GM06990 (cell line): ENCODE data around the gene FUT8.
A peak's percentile ranks its signal among the peaks of the same experiment; 100 is the strongest.

Source experiments
- DNase-seq: peaks from one replicate; pipeline ENCODE4 v3.0.0-alpha.2; 2011; ENCODE audit not compliant: insufficient read length; ENCODE audit errors: extremely low read depth
- H3K27me3 ChIP-seq: replicated peaks from 2 replicates; pipeline ENCODE4 v1.6.0; 2011; ENCODE audit warnings: low read length; ENCODE audit not compliant: control insufficient read depth, insufficient read depth
- H3K36me3 ChIP-seq: 2 replicates; pipeline ENCODE4 v1.5.1; 2011; ENCODE audit warnings: low read length; ENCODE audit not compliant: control insufficient read depth, insufficient read depth
- H3K4me3 ChIP-seq: replicated peaks from 2 replicates; pipeline ENCODE4 v1.5.1; 2011; ENCODE audit warnings: low read depth, mild to moderate bottlenecking, control low read depth, low read length
- CTCF ChIP-seq: IDR thresholded peaks from 2 replicates; pipeline ENCODE4 v1.5.1; 2011; ENCODE audit warnings: low read length, control low read depth, mild to moderate bottlenecking, inconsistent platforms; ENCODE audit not compliant: insufficient read depth, poor library complexity, severe bottlenecking

Gene FUT8

GRCh38 chr14:65558363-65558762, 145.8 kb downstream of the FUT8 start:
- DNase-seq: no peak
- Histone ChIP-seq H3K36me3 (peaks cover 3% of the 10 kb centered on the region), H3K27me3 (no peaks in the 10 kb centered on the region), H3K4me3 (no peak overlapping the region)
- no peak for TF ChIP-seq CTCF

DNA sequence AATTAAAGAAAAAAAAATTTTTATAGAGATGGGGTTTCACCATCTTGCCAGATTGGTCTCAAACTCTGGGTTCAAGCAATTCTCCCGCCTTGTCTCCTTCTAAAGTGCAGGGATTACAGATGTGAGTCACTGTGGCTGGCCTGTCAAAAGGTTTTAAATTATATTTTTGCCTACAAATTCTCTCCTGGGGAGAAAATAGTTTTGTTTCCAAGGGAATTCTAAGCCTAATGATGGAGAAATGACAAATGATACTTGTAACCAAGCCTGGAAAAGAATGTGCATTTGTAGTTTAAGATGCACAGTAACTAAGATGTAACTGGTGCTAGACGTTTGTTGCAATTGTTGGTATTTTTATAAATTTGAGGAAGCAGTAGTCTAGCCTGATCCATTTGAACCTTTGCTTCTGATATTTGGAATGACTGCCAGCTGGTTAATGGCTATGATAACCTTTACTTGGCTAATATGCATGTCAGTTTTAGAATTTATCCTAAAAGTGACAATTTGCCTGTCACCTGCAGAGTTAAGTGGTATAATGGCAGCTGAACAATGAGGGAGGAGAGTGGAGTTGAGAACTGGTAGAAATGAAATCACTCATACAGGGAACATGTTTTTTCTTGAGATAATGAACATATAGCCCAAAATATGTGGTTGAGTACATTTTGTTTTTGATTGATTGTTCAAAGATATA, 148.0 kb downstream of the FUT8 start:
- TF ChIP-seq CTCF: no peak
- H3K4me3 ChIP-seq: no peak overlapping the region
- H3K27me3 ChIP-seq: no peaks in the 10 kb centered on the region
- no peak for DNase-seq
- H3K36me3 ChIP-seq: peaks cover 3% of the 10 kb centered on the region

DNA sequence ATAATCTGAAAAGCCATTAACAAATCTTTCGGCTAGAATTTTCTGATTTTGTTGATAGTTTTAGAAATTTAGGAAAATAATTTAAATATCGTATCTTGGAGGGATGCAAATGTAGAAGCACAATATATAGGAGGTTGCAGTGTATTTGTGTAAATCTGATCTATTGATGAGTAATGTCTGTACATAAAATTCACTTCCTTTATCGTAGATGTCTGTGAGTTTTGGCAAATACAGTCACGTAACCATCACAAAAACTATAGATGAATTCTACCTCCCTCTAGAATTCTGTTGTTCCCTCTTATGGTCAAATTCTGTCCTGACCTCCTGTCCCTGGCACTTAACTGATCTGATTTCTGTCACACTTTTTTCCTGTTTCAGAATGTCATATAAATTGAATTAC, 151.8 kb downstream of the FUT8 start:
- no peak for DNase-seq
- Histone ChIP-seq H3K36me3 (peaks cover 3% of the 10 kb centered on the region), H3K4me3 (no peak overlapping the region), H3K27me3 (no peaks in the 10 kb centered on the region)
- no peak for TF ChIP-seq CTCF

DNA sequence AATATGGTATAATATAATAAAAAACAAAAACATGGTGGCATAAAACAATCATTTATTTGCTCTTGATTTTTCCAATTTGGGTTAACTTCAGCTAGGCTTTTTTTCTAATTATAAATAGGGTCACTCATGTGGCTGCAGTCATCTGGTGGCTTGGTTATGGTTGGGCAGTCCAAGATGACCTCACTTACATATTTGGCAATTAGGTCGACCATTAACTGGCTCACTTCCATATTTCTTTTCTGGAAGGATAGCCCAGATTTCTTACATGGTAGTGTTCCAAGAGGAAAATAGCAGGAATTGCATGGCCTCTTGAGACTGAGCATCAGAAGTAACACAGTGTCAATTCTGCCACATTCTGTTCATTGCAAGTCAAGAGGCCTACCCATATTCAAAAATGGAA, 153.4 kb downstream of the FUT8 start:
- H3K36me3 ChIP-seq: peaks cover 3% of the 10 kb centered on the region
- H3K4me3 ChIP-seq: no peak overlapping the region
- DNase-seq: no peak
- TF ChIP-seq CTCF: no peak
- H3K27me3 ChIP-seq: no peaks in the 10 kb centered on the region

GRCh38 chr14:65566820-65567522, 154.4 kb downstream of the FUT8 start:
- DNase-seq: peak; percentile 15
- H3K36me3 ChIP-seq: no peaks in the 10 kb centered on the region; the same call in none of the 2 replicates

More at GRCh38 chr14:65566820-65567522, 154.4 kb downstream of the FUT8 start:
- H3K4me3 ChIP-seq: no peak overlapping the region
- H3K27me3 ChIP-seq: no peaks in the 10 kb centered on the region
- no peak for TF ChIP-seq CTCF
